Ishikawa (cell line): ENCODE results near the gene MEGF11.

Experiments used
- CEBPB ChIP-seq: IDR thresholded peaks from 2 replicates; pipeline ENCODE4 v1.6.1; 2012
- CREB1 ChIP-seq: IDR thresholded peaks from 2 replicates; pipeline ENCODE4 v1.6.1; 2012; ENCODE audit warnings: low read depth
- FOXM1 ChIP-seq: IDR thresholded peaks from 2 replicates; pipeline ENCODE4 v1.6.1; 2012; ENCODE audit warnings: low read depth, borderline replicate concordance
- NFIC ChIP-seq: IDR thresholded peaks from 2 replicates; pipeline ENCODE4 v1.6.1; 2012
- RAD21 ChIP-seq: IDR thresholded peaks from 2 replicates; pipeline ENCODE4 v1.6.1; 2012; ENCODE audit warnings: low read depth
- TAF1 ChIP-seq: IDR thresholded peaks from 2 replicates; pipeline ENCODE4 v1.6.1; 2012; ENCODE audit warnings: low read depth, mild to moderate bottlenecking
- TEAD4 ChIP-seq: IDR thresholded peaks from 2 replicates; pipeline ENCODE4 v1.6.1; 2012
- YY1 ChIP-seq: IDR thresholded peaks from 2 replicates; pipeline ENCODE4 v1.6.1; 2012; ENCODE audit warnings: low read depth
- ZBTB7A ChIP-seq: IDR thresholded peaks from 2 replicates; pipeline ENCODE4 v1.6.1; 2012; ENCODE audit warnings: low read depth
- TF ChIP-seq, protein P1 (sequence below): IDR thresholded peaks from 2 replicates; pipeline ENCODE4 v1.6.1; 2012
- TF ChIP-seq, protein P2 (sequence below): IDR thresholded peaks from 2 replicates; pipeline ENCODE4 v1.6.1; 2012; ENCODE audit warnings: low read depth, mild to moderate bottlenecking

DNA sequence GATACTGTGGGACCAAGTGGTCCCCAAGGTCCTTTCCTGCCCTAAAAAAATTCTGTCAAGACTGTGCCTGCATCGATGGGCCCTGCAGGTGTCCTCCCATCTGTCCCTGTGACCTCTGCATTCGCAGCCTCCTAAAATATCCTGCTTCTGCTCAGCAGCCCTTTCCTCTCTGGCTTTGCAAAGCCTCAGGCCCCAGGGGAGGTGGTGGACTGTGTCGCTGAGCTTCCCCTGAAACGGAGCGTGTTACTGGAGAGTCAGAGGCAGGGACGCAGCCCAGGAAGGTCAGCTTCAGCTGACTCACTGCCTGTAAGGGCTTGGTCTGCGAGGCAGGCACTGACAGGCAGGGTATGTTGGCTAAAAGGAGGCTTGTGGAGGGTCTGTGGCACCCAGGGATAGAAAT lies 274.2 kb downstream of the MEGF11 start:
- TF ChIP-seq, protein P1, sequence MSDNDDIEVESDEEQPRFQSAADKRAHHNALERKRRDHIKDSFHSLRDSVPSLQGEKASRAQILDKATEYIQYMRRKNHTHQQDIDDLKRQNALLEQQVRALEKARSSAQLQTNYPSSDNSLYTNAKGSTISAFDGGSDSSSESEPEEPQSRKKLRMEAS: no peak
- TF ChIP-seq YY1: no peak
- no peak for TF ChIP-seq TEAD4
- TF ChIP-seq CEBPB: no peak
- TF ChIP-seq FOXM1: no peak
- no peak for TF ChIP-seq ZBTB7A
- no peak for TF ChIP-seq TAF1
- no peak for TF ChIP-seq CREB1
- TF ChIP-seq, protein P2, sequence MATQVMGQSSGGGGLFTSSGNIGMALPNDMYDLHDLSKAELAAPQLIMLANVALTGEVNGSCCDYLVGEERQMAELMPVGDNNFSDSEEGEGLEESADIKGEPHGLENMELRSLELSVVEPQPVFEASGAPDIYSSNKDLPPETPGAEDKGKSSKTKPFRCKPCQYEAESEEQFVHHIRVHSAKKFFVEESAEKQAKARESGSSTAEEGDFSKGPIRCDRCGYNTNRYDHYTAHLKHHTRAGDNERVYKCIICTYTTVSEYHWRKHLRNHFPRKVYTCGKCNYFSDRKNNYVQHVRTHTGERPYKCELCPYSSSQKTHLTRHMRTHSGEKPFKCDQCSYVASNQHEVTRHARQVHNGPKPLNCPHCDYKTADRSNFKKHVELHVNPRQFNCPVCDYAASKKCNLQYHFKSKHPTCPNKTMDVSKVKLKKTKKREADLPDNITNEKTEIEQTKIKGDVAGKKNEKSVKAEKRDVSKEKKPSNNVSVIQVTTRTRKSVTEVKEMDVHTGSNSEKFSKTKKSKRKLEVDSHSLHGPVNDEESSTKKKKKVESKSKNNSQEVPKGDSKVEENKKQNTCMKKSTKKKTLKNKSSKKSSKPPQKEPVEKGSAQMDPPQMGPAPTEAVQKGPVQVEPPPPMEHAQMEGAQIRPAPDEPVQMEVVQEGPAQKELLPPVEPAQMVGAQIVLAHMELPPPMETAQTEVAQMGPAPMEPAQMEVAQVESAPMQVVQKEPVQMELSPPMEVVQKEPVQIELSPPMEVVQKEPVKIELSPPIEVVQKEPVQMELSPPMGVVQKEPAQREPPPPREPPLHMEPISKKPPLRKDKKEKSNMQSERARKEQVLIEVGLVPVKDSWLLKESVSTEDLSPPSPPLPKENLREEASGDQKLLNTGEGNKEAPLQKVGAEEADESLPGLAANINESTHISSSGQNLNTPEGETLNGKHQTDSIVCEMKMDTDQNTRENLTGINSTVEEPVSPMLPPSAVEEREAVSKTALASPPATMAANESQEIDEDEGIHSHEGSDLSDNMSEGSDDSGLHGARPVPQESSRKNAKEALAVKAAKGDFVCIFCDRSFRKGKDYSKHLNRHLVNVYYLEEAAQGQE: no peak
- TF ChIP-seq RAD21: no peak
- no peak for TF ChIP-seq NFIC
